K562 treated with DMSO at 1 percent for 24 hours (cell line): ENCODE data around the gene RPN2. TPM values are rescaled to one million over a fixed set of nuclear protein-coding genes. Genes with fewer than 3 reads are reported as not detected.

Experiments used
- total RNA-seq: library from RNA; unstranded; fragments of 300-600 nt; gene quantifications from 2 replicates; pipeline ENCODE4 v1.2.3, GENCODE V29; 2022; ENCODE audit warnings: low read depth; ENCODE audit not compliant: insufficient read depth

The RPN2 gene
- 278 and 285 TPM in 2 replicates for total RNA-seq

DNA sequence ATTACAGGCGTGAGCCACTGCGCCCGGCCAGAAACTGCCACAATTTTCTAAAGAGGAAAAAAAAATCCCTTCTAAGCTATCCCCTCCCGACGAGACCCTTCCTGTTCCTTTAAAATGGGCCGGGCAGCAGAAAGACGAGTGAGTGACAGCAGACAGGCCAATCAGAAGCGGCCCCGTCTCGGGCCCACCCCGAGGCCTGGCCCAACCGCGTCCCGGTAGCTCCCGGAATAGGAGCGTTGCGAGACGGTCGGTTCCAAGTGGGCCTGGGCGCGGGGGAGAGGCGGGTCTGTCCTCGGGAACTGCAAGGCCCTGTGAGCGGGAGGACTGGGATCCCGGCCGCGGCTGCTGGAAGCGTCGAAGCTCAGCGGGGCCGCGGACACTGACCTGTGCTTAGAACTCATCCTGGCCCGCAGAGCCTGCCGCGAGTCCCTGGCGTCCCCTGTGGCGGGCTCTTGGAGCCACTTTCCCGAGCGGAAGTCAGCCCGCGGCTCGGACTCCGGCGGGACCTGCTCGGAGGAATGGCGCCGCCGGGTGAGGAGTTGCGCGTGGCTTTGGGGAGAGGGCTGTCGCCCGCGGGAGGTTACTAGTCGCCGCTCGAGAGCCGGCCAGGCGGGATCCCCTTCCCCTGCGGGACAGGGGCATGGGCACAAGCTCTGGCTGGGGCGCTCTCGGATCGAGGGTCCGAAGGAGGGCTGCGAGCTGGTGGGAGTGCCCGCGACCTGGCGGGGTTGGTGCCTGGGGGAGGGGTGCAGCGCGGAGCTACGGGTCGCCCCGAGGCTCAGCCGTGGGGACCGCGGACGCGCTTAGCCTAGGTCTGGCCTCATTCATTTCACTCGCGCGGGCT, at the start of gene RPN2, which contains the start of gene MROH8:
Gene RPN2 (plus strand): TSS at position 492 of the 844 bp plus-strand sequence. CDS start 27 bp downstream, at position 519.
Gene MROH8 (minus strand): TSS at position 710 of the 844 bp plus-strand sequence.

GRCh38 chr20:37261714-37262113, 82.6 kb downstream of the RPN2 start, which contains the start of gene GHRH:
TSS of gene GHRH (minus strand) at chr20:37261814. CDS start at chr20:37256889, 4,925 bp downstream.

Other genes with a start within 250 kb of the RPN2 start
- gene SAMHD1, start 227.6 kb upstream of the RPN2 start, total RNA-seq, result 22.4 and 23.5 TPM in 2 replicates
- gene RBL1, start 83.3 kb upstream of the RPN2 start, total RNA-seq, result 7.1 and 9.3 TPM in 2 replicates
- gene MROH8, start 218 bp downstream of the RPN2 start, total RNA-seq, result 0.43 and 0.45 TPM in 2 replicates
- gene GHRH, start 82.5 kb downstream of the RPN2 start, total RNA-seq, result not detected in 2 replicates
- 21.7 and 22.1 TPM in 2 replicates for gene MANBAL, start 110.3 kb downstream of the RPN2 start, total RNA-seq
- 6.8 and 7.3 TPM in 2 replicates for gene SRC, start 166.8 kb downstream of the RPN2 start, total RNA-seq